OCI-LY7 (cell line): ENCODE data around the gene ARHGEF4.
"Not testable (repeated sequence)": the region's sequence is repeated elsewhere in the genome, so short reads cannot be mapped to it uniquely, and the experiment has no call there.

Experiments
- CTCF ChIP-seq: fragments of 200-600 bp; sonication (generic); conservative IDR thresholded peaks from 2 replicates; pipeline ENCODE4 v1.5.1; 2014; ENCODE audit warnings: mild to moderate bottlenecking, antibody characterized with exemption, low read length, moderate library complexity, mixed read lengths
- EZH2phosphoT487 ChIP-seq: fragments of 200-600 bp; sonication (generic); IDR thresholded peaks from 2 replicates; pipeline ENCODE4 v1.6.1; 2018; ENCODE audit warnings: low read depth, borderline replicate concordance, mild to moderate bottlenecking, mixed run types, antibody characterized with exemption, low read length, moderate library complexity, mixed read lengths

GRCh38 chr2:130992003-130992402 lies 155.3 kb downstream of the ARHGEF4 start:
- not testable (repeated sequence) for TF ChIP-seq CTCF, EZH2phosphoT487
